Measurements from ENCODE around the gene NDN.

DNA sequence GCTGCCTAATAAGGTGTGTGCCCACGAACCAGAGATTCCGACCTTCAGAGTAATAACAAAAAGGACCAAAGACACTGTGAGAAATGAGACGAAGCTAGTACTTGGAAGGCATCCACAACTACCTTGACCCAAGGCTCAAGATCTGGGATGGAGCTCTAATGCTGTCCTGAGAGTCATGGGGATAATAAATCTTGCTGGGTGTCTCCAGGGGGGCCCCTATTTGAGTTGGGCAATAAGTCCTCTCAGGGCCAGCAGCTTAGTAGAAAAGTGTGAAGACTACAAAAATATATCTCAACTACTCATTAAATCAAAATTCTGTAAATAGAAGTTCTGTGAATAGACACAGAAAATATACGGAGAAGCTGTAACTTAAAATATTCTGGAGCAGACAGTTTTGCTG lies 2.9 kb upstream of the NDN start:
- TF ChIP-seq, protein P1, sequence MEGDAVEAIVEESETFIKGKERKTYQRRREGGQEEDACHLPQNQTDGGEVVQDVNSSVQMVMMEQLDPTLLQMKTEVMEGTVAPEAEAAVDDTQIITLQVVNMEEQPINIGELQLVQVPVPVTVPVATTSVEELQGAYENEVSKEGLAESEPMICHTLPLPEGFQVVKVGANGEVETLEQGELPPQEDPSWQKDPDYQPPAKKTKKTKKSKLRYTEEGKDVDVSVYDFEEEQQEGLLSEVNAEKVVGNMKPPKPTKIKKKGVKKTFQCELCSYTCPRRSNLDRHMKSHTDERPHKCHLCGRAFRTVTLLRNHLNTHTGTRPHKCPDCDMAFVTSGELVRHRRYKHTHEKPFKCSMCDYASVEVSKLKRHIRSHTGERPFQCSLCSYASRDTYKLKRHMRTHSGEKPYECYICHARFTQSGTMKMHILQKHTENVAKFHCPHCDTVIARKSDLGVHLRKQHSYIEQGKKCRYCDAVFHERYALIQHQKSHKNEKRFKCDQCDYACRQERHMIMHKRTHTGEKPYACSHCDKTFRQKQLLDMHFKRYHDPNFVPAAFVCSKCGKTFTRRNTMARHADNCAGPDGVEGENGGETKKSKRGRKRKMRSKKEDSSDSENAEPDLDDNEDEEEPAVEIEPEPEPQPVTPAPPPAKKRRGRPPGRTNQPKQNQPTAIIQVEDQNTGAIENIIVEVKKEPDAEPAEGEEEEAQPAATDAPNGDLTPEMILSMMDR (conservative IDR thresholded peaks at IDR 0.05; ENCODE audit: low read length), result no peak
- no peak for TF ChIP-seq EZH2phosphoT487 (IDR thresholded peaks at IDR 0.05; ENCODE audit: borderline replicate concordance)

All from Loucy (cell line).